ENCODE results near the gene RDH11.

The RDH11 gene

GRCh38 chr14:67665868-67666267, 29.7 kb downstream of the RDH11 start:
- no peak for TF ChIP-seq CTCF (conservative IDR thresholded peaks at IDR 0.05; ENCODE audit: low read depth)
- ChIA-PET CTCF (interaction anchor here (0.7 to 2.3 kb wide), 4 partner anchors 47 to 380 kb away, joined by 3 to 7 read pairs (median 3); no protein-coding TSS in a partner anchor), POLR2A (ENCODE audit: low non-redundant PET) (no interaction called here)
- H3K27ac ChIP-seq, result no peak overlapping the region
- DNase-seq (ENCODE audit: low spot score), result no peak

GRCh38 chr14:67663633-67664032, 31.9 kb downstream of the RDH11 start:
- ChIA-PET POLR2A (ENCODE audit: low non-redundant PET) (no interaction called here), CTCF (interaction anchor here (1.0 to 2.3 kb wide), 2 partner anchors 41 to 45 kb away, joined by 4 to 7 read pairs; no protein-coding TSS in a partner anchor)
- no peak for TF ChIP-seq CTCF (conservative IDR thresholded peaks at IDR 0.05; ENCODE audit: low read depth)
- peak; percentile 72 for DNase-seq (ENCODE audit: low spot score)
- H3K27ac ChIP-seq, result peak overlapping the region; percentile 27; the same call in 1 of the 2 replicates

GRCh38 chr14:67653651-67654280, 41.8 kb downstream of the RDH11 start:
- no peak overlapping the region for H3K27ac ChIP-seq
- no peak for TF ChIP-seq CTCF (conservative IDR thresholded peaks at IDR 0.05; ENCODE audit: low read depth)
- ChIA-PET POLR2A (ENCODE audit: low non-redundant PET) (no interaction called here), CTCF (no interaction called here)
- DNase-seq (ENCODE audit: low spot score), result no peak

- ChIA-PET POLR2A (ENCODE audit: low non-redundant PET) (no interaction called here), CTCF (interaction anchor here (0.7 kb wide), 1 partner anchor 68 kb away, joined by 3 read pairs; no protein-coding TSS in a partner anchor)
- TF ChIP-seq CTCF (conservative IDR thresholded peaks at IDR 0.05; ENCODE audit: low read depth), result no peak
- H3K27ac ChIP-seq, result no peak overlapping the region
- DNase-seq (ENCODE audit: low spot score), result no peak
These were observed 43.4 kb downstream of the RDH11 start for GRCh38 chr14:67652189-67652588.

GRCh38 chr14:67650694-67651093, 44.9 kb downstream of the RDH11 start:
- TF ChIP-seq CTCF (conservative IDR thresholded peaks at IDR 0.05; ENCODE audit: low read depth), result no peak
- peak; percentile 73 for DNase-seq (ENCODE audit: low spot score)
- H3K27ac ChIP-seq, result no peak overlapping the region
- ChIA-PET POLR2A (ENCODE audit: low non-redundant PET) (no interaction called here), CTCF (no interaction called here)

GRCh38 chr14:67650151-67650550, 45.4 kb downstream of the RDH11 start:
- TF ChIP-seq CTCF (conservative IDR thresholded peaks at IDR 0.05; ENCODE audit: low read depth), result no peak
- no peak overlapping the region for H3K27ac ChIP-seq

More at GRCh38 chr14:67650151-67650550, 45.4 kb downstream of the RDH11 start:
- DNase-seq (ENCODE audit: low spot score), result no peak
- CTCF ChIA-PET, result no interaction called here
- POLR2A ChIA-PET (ENCODE audit: low non-redundant PET), result no interaction called here

Data from RWPE1 (cell line).